ENCODE results near the gene PRADC1.

DNA sequence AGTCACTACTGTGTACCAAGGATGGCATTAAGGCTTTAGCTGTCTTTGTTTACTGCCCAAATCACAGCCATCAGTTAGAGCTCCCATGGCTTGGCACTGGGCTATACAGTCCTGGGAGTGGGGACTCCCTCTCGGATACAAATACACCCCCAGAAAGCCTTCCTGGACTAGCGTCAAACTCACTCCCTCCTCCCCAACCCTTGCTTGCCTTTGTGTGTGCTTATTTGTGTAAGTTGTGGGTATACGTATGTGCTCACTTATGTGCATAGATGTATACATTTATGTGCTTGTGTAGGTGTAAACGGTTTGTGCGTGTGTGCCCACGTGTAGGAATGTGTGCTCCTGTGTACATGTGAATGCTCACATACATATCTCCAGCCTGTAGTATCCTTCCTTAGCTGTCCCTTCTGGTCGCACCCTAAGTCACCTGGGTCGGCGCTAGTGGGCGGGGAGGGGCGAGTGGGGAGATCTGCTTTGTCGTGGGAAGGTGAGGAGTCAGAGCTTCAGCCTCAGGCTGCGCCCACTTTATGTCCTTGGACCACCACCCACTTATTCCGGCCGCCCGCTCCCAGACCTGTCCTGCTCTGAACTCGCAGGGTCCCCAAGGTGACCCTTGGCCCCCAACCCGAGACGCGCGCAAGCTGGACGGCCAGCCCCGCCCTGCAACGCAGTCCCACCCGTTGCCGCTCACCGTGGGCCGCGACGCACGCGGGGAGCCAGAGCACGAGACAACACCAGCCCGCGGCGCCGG is 461 bp downstream of the PRADC1 start:
- TF ChIP-seq CTCF (IDR thresholded peaks at IDR 0.05) = no peak
- no peak for TF ChIP-seq POLR2A (IDR thresholded peaks at IDR 0.05)

All from breast epithelium (tissue), 3 donors.